NCI-H526 treated with DMSO at 0.1 percent for 48 hours (cell line): Measurements from ENCODE around the gene RXFP3.
"Not testable (repeated sequence)": the region's sequence is repeated elsewhere in the genome, so short reads cannot be mapped to it uniquely, and the experiment has no call there.

ENCODE experiments used
- DNase-seq: peaks from one replicate; lab custom pipeline; 2025; lab: John Stamatoyannopoulos, UW

RXFP3 gene

DNA sequence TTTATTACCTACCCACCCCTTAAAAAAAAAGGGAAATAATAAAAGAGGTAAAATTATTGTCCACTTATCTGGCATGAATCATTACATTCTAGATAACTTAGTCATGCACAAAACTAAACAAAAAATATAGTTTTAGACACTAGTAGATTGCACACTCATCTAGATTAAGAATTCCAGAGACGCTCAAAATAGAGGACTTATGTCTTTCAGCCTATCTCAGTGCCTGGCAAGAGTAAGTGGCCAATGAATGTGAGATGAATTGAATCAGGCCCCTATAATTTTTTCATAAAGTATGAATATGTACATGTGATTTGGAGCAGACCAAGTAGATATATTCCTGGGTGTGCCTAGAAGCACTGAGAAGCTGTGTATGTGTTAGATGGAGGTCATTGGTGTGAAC, 2.0 kb upstream of the RXFP3 start:
- no peak for DNase-seq

DNA sequence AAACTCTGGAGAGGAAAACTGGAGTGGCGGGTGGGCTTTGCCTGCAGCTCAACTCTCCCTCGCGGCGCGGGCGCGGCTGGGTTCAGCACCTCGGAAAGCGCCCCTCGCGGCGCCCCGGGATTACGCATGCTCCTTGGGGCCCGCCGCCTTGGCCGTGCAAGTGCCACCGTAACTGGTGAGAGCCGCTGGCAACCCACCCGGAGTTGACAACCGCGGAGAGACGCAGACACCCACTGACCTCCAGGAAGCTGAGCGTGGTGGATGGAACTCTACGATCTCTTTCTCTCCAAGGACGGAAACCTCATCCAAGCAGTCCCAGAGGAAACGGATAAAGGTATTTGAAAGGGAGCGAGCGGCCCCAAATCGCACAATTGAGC, 194 bp upstream of the RXFP3 start:
- no peak for DNase-seq

DNA sequence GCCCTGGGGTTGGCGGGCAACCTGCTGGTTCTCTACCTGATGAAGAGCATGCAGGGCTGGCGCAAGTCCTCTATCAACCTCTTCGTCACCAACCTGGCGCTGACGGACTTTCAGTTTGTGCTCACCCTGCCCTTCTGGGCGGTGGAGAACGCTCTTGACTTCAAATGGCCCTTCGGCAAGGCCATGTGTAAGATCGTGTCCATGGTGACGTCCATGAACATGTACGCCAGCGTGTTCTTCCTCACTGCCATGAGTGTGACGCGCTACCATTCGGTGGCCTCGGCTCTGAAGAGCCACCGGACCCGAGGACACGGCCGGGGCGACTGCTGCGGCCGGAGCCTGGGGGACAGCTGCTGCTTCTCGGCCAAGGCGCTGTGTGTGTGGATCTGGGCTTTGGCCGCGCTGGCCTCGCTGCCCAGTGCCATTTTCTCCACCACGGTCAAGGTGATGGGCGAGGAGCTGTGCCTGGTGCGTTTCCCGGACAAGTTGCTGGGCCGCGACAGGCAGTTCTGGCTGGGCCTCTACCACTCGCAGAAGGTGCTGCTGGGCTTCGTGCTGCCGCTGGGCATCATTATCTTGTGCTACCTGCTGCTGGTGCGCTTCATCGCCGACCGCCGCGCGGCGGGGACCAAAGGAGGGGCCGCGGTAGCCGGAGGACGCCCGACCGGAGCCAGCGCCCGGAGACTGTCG, 976 bp downstream of the RXFP3 start:
- DNase-seq: no peak

DNA sequence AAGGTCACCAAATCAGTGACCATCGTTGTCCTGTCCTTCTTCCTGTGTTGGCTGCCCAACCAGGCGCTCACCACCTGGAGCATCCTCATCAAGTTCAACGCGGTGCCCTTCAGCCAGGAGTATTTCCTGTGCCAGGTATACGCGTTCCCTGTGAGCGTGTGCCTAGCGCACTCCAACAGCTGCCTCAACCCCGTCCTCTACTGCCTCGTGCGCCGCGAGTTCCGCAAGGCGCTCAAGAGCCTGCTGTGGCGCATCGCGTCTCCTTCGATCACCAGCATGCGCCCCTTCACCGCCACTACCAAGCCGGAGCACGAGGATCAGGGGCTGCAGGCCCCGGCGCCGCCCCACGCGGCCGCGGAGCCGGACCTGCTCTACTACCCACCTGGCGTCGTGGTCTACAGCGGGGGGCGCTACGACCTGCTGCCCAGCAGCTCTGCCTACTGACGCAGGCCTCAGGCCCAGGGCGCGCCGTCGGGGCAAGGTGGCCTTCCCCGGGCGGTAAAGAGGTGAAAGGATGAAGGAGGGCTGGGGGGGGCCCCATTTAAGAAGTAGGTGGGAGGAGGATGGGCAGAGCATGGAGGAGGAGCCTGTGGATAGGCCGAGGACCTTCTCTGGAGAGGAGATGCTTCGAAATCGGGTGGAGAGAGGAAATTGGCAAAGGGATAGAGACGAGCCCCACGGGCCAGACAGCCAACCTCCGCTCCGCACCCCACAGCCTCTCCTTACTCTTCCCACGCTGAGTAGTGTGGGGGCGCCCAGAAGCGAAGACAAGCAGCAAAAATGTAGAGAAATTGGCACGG, 1.7 kb downstream of the RXFP3 start:
- DNase-seq: no peak

DNA sequence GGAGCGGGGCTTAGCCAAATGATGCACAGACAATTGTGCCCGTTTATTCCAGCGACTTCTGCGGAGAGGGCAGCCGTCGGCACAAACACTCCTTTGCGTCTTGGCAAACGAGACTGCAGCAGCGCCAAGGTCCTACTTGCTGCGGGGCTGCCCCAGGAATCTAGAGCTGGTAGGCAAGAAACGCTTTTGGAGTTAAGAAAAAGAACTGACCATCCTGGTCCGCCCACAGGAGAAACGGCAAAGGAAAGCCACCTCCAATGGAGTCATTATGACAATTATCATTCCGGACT, 2.3 kb downstream of the RXFP3 start:
- DNase-seq: no peak

DNA sequence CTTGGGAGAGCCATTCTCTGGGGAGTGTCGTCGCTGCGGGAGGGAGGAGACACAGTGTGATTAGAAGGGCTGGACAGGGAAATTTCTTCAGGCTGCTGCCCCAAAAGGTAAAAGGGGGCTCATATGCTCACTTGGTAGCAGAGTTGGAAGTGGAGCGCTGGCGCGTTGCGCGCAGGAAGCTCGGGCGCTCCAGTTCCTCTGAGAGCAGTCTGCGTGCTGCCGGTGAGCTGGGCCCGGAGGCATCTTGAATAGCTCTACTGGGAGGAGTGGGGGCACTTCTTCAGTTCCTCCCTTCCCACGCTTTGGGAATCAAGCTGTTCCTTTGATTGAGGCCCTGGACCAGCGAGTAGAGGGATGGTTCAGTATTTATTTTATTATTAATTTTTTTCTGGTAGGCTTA, 2.7 kb downstream of the RXFP3 start:
- DNase-seq: no peak

DNA sequence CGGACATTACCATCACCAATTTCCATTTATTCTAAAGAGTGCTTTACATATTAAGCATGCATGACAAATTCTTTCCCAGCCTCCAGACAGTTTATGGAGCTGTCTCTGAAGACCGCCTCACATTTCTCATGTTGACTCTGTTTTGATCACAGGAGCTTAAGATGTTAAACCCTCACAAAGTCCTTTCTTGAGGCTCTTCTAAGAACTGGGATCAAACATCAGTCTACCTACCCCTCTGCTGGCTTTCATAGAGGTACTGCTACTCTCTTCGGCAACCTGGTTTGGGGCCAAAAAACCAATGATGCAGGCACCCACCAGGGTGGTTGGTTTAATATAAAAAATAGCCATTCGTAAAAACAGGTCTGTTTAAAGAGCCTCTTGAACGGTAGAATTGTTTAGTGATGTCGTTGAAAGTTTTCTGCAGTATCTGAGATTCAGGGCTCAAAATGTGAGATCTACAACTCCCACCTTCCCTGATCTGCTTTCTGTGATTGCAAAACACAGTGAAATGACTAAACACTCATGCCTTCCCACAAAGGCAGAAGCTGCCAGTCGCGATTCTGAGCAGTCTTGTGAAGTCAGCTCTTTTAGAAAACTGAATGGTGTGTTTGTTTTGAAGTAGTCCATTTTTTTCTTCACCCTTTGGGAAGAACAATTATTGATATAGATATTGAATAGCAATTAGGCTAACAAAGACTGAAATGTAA, 3.5 kb downstream of the RXFP3 start:
- peak; percentile 70 for DNase-seq

DNA sequence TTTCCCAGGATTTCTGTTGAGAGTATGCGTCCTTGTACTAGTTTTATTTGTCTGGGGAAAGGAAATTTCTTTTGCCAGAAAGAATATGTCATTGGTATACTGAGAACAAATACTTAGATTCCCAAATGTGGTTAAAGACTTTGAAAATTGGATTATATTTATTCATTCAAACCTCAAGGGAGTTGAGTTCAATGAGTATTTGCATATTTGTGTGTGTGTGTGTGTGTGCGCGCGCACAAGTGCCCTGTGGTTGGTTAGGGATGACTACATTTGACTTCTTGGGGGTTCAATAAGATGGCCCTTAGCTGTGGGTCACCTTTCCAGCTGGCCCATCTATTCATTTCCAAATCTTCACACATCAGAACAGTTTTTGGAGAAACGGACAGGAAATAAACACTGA, 4.9 kb downstream of the RXFP3 start:
- peak; percentile 63 for DNase-seq

DNA sequence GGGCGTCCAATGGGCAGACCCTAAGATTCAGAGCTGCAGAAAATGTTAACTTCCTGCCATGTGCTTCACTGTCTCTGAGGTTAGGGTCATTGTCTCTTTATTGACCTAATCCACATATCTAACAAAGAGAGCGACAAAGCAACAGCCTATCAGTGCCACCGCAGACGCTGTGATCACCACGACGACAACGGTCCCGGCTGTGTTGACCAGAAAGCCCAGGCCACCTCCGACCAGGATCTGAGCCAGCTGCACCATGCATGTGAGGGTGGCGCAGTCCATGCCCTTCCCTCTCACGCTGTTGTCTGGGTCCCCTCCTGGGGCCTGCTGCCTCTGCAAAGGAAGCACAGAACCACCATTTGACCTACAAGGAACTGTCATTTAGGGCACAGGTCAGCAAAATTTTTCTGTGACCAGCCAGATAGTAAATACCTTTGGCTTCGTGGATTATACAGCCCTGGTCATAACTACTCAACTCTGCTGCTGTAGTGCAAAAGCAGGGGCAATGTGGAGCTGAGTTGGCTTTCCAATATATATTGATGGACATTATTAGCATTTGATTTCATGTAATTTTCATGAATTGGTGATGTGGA, 8.5 kb downstream of the RXFP3 start:
- DNase-seq: no peak

DNA sequence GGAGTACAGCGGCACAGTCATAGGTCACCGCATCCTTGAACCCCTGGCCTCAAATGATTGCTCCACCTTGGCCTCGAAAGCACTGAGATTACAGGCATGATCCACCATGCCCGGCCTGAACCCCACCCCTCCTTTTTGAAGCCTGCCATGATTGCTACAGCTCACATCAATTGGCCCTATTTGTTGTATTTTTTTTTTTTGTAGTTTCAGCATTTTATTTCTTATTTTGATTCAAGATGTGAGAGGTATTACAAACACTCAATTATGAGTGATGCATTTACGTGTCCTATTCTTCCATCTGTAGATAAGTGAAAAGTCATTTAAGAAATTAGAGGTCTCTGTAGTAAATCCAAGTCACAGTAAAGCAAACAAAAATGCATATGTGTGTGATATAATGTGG, 16.0 kb downstream of the RXFP3 start:
- DNase-seq: not testable (repeated sequence)

DNA sequence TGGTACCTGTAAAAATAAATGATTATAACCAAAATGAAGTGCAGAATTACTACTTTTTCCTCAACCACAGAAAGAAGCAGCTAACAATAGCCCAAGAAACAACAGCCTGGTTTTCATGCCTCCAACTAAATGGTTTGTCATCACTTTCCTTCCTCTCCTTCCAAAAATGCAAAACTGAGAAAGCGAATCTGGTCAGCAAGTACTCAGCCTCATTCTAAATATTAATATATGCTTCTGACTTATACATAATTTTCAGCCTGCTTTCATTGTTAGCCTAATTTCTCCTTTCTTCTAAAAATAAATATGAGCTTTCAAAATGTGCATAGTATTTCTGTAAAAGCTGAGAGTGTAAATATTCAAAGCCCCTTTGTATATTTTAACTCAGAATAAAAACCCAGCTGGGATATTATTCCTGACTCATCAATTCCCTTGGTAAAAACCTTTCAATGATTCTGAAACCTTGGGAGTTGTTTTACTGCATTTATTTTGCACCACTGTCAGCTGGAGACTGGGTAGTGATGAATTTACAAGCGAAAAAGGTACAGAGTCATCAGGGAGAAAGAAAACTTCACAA, 21.5 kb downstream of the RXFP3 start:
- no peak for DNase-seq

DNA sequence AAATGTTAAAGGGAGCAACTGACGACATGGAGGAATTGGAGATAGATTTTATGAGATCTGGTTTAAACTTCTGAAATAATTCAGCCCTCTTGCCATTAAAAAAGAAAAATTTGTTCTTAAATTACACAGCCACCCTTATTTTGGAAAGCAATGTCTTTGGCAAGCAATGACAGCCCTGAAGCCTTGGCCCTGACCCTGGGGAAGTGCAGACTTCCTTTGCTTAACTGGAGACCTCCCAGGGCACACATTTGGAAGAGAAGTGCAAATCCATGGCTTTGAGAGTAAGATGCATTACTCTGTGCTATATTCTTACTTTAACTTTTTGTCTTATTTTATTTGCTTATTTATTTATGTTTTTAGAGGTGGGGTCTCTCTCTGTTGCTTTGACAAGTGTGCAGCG, 22.0 kb downstream of the RXFP3 start:
- DNase-seq: no peak

DNA sequence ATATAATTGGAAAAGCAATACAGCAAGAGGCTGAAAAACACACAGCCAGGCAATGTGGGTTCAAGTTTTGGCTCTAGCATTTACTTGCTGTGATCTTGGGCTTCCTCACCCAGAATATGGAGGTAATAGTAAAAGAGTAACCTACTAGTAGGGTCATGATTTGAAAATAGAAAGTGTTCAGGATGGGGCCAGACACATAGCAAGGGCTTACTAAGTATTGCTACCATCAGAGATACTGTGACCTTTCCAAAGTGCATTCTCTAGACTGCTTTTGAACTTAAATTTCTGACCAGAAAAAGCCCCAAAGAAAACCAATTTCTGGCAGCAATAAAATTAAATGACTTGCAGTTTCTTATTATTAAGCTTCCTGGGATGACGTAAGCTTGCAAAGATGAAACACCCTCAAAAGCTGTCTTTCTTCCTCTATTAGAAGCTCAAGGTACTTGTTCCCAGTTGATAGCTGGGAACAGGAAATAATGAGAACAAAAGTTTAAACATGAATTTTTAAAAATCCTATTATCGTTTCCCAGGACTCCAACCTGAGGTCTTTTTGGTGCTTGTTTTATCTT, 28.0 kb downstream of the RXFP3 start:
- DNase-seq: no peak

DNA sequence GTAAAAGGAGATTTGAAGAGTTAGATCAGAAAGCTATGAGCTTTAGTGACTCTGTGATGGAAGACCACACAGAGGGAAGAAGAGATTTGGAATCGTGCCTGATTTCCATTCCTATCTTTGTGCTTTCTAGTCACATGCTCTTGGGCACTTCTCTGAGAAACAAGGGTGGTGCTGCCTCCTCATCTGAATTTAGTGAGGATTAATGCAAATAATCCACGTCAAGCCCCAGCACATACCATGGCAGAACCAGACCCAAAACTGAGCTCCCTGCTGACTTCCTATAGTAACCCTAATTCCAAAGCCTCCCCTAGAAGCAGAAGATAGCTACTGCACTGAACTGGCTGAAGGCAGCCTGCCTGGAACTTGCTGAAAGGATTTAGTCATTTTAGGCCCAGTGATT, 30.6 kb downstream of the RXFP3 start:
- no peak for DNase-seq

DNA sequence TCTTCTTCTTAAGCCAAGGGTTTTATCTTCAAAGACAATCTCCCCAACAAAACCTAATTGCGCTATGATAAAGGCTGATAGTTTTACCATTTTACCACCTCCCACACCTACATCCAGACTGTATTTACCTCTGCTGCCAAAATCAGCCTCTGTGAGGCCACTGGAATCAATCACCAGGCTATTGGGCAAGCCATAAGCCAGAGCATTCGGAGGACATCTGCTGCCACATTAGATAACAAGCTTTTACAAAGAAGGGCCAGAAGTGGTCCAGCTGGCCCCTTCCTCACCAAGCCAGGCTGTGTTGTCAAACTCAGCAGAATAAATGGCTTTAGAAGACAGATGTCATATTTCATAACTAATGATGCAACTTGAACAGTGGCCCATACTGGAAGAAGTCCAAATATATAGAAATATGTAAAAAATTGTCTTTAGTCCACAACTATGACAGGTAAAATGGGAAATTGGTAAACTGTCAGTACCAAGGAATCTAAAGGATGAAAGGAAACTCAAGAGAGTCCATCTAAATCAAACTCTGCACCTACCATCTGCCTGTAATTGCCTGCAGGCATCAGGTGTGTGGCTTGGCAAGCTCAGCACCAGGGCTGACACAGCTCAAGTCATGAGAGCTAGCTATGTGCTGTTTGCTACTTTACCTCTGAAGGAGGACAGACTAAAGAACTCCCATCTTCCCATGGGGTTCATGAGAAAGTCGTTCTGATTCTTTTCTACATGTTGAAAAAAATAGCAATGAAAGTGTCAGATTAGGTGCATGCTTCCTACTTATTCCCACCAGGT, 32.2 kb downstream of the RXFP3 start:
- no peak for DNase-seq

DNA sequence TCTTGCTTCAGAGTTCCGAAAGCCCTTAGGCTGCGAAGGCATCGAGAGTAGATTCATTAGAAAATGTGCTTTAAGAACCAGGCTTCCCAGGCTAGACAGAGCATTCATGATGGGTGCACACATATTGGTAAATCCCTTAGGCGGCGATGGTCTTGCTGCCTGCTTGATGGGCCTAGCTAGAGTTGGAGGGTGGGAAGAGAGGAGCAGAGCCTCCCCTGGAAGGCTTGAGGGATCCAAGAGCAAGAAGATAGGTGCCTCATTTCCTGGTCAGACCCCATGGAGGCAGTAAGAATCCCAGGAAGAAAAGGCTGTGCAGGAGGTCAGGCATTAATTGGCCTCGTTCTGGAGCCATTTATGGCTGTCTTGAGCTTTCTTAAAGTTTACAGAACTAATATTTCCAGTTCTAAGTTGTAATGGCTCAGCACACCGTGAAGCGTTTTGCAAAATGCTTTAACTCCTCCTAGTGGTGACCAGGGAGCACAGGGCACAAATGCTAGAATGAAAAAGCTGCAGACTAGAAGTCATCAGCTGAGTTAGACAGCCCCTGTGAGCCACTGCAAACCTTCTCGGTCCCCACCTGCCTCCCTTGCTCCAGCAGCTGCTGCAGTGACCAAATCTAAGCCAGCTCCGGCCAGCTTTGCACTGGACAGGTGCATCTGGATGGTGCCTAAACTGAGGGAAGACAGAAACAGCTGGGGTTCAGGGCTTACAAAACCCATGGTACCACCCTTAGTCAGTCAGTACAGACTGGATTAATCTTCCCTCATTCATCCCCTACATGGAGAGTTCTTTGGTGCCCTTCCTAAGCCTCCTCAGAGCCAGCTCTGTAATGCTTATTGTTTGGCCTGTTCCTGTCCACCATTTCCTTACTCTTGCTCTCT, 33.6 kb downstream of the RXFP3 start:
- peak; percentile 58 for DNase-seq

DNA sequence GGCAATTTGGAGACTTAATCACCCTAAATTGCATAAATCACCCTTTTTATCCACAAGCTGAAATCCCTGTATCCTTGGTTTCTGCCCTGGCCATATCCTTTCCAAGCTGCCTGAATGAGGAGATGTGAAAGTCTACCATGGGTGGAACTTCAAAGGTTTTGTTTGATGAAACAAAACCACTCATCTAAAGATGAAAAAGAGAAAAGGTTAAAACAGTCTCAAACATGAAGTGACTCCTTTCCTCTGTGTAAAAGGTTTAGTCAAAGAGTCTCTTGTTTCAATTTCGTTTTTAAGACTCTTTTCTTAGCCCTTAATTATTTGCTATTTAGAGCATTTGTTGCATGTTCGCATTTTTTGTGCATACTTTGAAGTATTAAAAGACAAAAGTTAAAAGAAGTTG, 37.1 kb downstream of the RXFP3 start:
- DNase-seq: no peak

DNA sequence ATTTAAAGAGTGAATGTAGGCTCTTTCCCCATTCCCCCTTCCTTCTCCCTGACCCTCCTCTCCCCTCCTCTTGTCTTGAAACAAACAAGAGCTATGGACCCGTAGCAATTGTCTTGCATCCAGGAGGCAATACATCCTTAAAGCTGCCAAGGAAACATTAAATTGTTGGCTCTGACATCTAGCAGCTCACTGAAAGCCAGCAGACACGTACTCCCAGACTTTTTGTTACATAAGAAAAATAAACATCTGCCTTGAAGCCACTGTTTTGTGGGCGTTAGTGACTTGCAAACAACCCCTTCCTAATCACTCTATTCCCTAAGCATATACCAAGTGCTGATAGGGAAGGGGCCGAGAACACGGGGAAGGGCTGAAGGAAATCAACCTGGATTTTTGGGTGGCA, 39.7 kb downstream of the RXFP3 start:
- DNase-seq: no peak

DNA sequence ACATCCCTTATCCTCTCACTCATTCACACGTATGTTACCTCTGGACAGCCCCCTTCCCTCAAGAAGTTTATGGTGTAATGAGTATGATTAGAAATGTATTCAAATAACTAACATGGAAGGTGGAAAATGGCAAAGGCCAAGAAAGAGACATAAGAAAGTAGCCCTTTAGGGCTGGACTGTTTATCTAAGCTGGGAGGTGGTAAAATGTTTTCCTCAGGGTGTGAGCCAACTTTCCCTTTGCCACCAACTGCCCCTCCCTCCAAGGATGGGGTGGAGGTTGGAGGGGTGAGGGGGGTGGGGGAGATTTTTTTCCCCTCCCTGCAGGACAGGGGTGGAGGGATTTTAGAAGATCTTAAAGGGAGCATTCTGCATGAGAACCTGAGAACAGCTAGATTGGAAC, 40.1 kb downstream of the RXFP3 start:
- DNase-seq: no peak

DNA sequence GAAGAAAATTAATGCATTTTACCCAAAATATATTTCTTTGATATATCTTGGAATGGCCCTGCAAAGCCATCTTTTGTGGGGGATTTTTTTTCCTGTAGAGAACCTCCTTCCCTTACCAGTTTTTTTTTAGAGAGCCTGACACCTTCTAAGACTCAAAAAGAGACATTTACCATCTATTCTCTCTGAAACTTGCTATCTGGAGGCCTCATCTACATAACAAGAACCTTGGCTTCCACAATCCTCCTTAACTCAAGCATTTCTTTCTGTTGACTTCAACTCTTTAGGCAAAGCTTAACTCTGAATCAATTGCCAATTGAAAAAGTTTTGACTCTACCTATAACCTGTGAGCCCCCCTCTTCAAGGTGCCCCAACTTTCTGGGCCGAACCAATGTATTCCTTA, 42.1 kb downstream of the RXFP3 start:
- DNase-seq: no peak

DNA sequence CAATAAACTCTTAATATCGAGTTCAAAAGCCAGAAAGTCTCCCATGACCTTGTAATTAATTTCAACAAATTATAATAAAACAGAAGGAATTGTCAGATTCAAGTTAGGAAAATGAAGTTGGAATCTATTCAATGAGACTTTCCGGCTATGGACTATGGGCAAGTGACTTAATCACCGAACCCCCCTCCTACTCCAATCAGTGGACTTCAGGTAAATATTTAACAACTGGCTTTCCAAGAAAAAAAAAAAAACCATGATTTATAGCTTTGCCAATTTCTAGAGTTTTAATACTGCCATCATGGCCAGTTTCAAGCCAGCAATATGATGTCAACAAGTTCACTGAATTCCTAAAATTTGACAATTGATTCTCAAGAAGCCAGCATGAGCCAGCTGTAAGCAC, 43.8 kb downstream of the RXFP3 start:
- no peak for DNase-seq
